Esophagus mucosa (tissue), 1 donor: Measurements from ENCODE around the gene RHOBTB1. TPM values are rescaled to one million over a fixed set of nuclear protein-coding genes. Genes with fewer than 3 reads are reported as not detected.
"Not testable (repeated sequence)": the region's sequence is repeated elsewhere in the genome, so short reads cannot be mapped to it uniquely, and the experiment has no call there.

Experiments
- ATAC-seq: fragments of 200-7000 bp; cut with Tn5 transposase; one replicate; pipeline ENCODE4 v1.9.1; 2020
- total RNA-seq: library from RNA; stranded (reverse); gene quantifications from one replicate; pipeline ENCODE4 v1.2.4, GENCODE V29; 2023
- donor health status: DM: yes; HTN: yes; CAD: no.

The RHOBTB1 gene
- total RNA-seq, 1 donor from 2014 or later = 0.76 TPM

DNA sequence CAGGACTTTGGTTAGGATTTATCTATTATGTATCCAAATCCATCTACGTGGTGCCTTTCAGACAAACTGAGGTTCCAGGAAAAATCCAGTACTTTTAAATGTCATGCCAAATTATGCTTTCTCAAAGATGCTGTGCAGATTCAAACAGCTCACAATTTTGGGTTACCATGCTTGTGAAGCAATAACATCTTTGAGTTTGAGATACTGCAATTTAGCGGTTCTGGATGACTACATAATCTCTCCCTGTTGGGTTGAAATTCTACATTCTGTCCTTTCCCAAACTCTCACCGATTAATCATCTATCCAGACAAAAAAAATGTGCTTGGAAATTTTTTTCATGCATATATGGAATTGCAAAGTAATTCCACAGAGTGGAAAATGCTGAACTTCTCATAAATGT, 3.5 kb downstream of the RHOBTB1 start:
- no peak for ATAC-seq

- ATAC-seq = no peak
Observed at GRCh38 chr10:60937784-60938654, 6.0 kb downstream of the RHOBTB1 start.

DNA sequence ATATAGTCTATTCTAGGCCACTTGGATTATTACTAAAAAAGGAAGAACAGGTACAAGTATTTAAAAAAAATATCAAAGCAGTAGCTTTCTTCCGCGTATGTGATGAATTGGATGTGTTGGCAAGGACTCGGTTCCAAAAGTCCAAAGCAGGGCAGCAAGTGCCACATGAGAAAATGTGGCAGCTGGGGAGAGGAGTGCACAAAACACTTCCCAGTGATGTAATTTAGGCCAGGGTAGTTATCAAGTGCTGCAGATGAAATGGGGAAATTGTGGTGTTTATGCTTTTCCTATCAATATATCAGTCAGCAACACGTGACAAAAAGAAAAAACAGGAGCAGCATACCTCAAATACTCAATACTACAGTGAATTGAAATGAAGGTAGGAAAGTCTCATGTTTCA, 7.0 kb downstream of the RHOBTB1 start:
- ATAC-seq = no peak

DNA sequence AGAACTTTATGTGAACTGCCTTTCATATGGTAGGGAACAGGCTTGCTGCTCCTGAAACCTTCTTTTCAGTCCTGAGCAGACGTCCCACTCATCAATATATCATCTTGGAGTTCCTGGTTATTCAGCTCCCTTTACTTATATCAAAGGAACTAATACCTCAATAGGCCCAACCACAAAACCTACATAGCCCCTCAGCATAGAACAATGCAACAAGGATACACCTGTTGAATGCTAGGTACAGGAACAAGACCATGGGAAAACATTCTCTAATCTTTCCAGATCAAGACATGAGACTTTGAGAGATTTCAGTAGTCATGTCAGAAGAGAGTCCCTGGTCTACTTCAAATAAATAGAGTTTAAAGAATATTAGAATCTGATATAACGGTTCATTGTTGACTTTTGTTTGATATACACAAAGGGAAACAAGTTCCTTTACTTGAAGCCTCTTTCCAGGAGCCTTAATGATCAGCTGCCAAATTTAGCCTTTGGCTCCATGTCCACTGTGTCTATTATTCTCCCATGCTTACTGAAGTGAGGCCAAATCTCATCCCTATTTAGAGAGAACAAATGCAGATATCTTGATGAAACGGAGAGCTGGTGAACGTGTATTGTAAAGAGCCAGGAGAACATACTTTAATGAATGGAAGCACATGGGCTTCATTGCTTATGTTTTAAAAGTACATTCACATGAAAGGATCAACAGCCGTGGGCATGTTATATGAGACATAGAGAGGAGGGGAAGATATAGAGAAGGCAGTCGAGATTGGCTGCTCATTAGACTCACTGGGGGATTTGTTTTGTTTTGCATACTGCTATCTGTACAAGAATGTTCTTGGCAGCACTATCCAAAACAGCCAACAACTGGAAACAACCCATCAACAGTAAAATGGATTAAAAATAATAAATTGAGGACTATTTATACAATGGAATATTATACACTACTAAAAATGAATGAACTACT, 9.5 kb downstream of the RHOBTB1 start:
- ATAC-seq = no peak

- ATAC-seq = no peak
Observed at GRCh38 chr10:60932756-60933155, 11.2 kb downstream of the RHOBTB1 start.

DNA sequence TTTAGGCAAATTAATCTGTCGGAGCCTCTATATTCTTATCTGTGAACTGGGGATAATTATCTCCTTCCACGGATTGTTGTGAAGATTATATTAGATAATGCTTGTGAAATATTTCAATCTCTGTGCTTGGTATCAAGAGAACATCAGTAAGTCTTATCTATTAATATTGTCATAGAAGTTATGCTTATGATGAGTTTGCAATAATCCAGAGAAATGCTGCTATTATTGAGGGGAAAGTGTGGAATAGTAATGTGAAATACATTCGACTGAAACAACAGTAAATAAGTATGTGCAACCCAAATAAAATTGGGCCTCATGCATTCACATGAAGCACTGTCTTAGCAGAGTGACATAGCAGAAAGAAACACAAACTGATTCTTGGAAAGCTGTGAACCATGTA, 13.7 kb downstream of the RHOBTB1 start:
- ATAC-seq = no peak

- ATAC-seq = no peak
Observed at GRCh38 chr10:60921633-60922032, 22.4 kb downstream of the RHOBTB1 start.

- ATAC-seq = no peak
Observed at GRCh38 chr10:60920479-60920878, 23.5 kb downstream of the RHOBTB1 start.

GRCh38 chr10:60919551-60919950, 24.4 kb downstream of the RHOBTB1 start:
- ATAC-seq = no peak

DNA sequence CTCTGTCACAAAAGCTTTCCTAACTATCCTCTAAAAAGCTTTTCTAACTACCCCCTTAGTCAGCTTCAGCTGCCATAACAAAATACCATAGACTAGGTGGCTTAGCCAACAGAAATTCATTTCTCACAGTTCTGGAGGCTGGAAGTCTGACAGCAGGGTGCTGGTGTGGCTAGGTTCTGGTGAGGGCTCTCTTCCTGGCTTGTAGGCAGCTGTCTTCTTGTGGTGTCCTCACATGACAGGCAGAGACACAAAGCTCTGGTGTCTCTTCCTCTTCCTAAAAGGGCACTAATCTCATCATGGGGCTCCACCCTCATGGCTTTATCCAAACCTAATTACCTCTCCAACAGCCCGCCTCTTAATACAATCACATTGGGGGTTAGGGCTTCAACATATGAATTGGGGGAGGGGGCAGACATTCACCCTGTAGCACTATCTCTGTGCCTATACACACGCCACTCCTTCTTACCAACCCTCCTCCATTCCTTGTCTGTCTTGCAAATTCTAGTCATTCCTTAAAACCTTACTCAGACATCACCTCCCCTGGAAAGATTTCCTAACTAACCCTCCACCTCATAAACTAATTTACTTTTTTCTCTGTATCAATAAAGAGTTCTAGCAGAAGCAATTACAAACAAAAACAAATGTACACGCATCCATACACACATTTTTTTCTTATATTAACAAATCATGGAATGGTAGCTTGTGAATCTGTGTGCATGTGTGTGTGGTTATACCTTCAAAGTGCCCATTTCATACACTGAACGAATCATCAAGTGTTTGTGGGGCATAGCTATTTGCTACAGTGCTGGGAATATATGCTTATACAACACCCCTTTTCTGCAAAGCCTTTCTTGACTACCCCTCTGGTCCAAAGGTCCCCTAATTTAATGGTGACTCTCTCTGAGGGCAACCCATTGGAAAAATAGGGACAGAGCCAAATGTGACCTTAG, 26.4 kb downstream of the RHOBTB1 start:
- no peak for ATAC-seq

DNA sequence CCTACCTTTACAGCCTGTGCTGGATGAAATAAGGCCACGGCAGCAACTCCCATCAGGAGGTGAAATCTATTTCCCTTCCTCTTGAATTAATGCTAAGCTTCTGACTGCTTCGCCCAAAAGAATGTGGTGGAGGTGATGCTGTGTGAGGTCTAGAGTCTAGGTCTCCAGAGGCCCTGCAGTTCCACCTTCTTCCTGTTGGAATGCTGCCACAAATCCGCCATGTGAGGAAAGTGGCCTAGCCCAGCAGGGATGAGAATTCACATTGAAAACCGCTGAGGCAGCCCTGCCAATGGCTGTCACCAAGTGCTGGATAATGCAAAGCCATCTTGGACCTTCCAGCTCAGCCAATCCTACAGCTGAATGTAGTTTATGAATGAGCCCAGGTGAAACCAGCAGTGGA, 28.0 kb downstream of the RHOBTB1 start:
- ATAC-seq = no peak

DNA sequence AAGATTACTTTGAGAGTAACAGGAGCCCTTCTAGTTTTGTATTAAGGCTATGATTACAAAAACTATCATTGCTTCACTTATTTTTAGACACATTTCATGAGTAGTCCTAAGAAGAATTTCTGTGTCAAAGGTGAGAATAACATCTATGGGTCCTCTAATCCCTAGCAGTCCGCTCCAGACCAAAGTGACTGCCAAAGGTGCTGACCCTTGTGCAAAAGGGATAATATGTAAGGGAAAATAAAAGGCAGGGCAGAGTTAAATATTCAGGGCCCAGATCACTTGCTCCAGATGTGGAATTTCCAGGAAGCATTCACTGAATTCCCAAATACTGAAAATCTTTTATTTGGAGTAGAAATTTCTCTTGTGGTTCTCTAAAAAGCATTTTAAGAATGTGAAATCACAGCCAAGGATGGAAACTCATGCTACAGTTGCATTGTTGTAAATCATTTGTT, 29.3 kb downstream of the RHOBTB1 start:
- no peak for ATAC-seq

DNA sequence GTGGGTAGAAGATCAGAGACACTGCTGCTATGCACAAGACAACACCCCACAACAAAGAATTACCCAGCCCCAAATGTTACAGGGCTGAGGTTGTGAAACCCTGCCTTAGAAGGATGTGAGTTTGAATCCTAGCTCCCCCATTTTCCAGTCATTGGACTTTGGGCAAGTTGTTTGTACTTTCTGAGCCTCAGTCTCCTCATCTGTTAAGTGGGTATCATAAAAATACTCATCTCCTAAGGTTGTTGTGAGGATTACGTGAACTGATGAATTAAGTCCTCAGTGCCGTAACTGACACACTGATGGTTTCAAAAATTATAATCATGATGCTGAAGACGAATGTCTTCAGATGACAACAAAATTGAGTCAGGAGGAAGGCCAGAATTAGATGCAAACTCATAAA, 30.3 kb downstream of the RHOBTB1 start:
- ATAC-seq = no peak

DNA sequence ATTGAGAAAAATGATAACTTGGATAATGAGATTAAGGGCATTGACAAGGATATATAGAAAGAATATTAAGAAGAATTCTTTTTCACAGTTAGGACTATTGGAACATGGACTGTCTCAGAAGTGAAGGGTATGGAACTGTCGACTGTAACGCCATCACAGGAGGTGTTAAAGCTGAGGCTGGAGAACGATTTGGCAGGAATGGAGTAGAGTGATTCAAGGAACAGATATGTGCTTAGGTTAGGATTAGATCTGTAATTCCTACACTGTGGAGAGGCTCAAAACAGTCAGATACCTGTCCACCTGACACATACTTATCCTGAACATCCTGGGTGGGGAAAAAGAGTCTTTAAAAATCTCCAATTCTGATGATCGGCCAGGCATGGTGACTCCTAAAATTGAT, 30.9 kb downstream of the RHOBTB1 start:
- ATAC-seq = no peak

- ATAC-seq = no peak
Observed at GRCh38 chr10:60911715-60912114, 32.3 kb downstream of the RHOBTB1 start.

DNA sequence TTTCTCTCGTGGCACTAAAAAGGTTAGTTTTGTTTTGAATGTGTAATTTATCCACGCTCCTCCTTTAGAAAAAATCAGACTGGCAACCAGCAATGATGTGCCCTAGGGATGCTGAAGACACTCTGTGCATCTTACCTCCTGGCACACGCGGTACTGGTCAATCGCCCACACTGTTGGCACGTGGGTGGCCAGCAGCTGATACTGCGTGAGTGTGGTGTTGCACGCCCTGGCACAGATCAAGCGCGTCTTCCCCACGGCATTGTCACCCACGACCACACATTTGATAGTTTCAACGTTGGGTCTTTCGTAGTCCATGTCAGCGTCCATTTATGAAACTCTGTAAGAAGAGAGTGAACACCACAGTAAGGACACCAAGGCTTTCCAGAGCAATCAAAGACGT, 32.8 kb downstream of the RHOBTB1 start:
- no peak for ATAC-seq

GRCh38 chr10:60910543-60910942, 33.4 kb downstream of the RHOBTB1 start:
- no peak for ATAC-seq

- ATAC-seq = no peak
Observed at GRCh38 chr10:60908896-60909295, 35.1 kb downstream of the RHOBTB1 start.

GRCh38 chr10:60908031-60908430, 36.0 kb downstream of the RHOBTB1 start:
- ATAC-seq = no peak

DNA sequence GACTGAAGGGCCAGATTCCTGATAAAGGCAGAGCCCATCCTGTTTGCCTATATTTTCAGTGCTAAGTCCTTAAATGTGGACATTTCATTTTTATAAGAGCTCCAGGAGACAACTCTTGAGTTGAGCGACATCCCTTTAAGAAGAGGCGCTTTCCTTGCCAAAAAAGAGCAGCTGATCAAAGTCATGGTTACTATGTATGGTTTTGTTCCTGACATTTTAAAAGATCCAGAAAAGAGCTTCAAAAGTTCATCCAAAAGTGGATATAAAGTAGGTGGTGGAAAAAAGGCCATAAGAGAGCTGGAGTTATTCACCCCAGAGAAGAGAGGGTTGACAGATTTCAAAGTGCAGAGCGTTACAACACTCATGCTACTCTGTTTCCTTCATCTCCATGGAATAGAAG, 36.7 kb downstream of the RHOBTB1 start:
- ATAC-seq = no peak

GRCh38 chr10:60906825-60907224, 37.2 kb downstream of the RHOBTB1 start:
- ATAC-seq = not testable (repeated sequence)

GRCh38 chr10:60906411-60906810, 37.6 kb downstream of the RHOBTB1 start:
- no peak for ATAC-seq
